Thymus (tissue), 11 donors: ENCODE results near the gene DNAH14. TPM values are rescaled to one million over a fixed set of nuclear protein-coding genes. Genes with fewer than 3 reads are reported as not detected.

Experiments used
- DNase-seq, 9 donors: peaks; one replicate each; pipeline ENCODE4 v3.0.0-alpha.2; 2013; ENCODE audit warnings: low spot score in 9 of 9, low read depth in 6 of 9, missing footprints in 1 of 9
- H3K27ac ChIP-seq, 2 donors: one replicate each; pipeline ENCODE4 v1.5.1; 2013; ENCODE audit warnings: control low read depth in 1 of 2, low read depth in 1 of 2, low read length in 1 of 2, mild to moderate bottlenecking in 1 of 2, moderate library complexity in 1 of 2
- H3K27me3 ChIP-seq, 2 donors: one replicate each; pipeline ENCODE4 v1.5.1; 2013; ENCODE audit warnings: low read length in 1 of 2; ENCODE audit not compliant: control insufficient read depth in 2 of 2, insufficient read depth in 1 of 2
- H3K36me3 ChIP-seq, 2 donors: one replicate each; pipeline ENCODE4 v1.5.1; 2013; ENCODE audit warnings: low read length in 1 of 2, mild to moderate bottlenecking in 1 of 2, moderate library complexity in 1 of 2; ENCODE audit not compliant: control insufficient read depth in 2 of 2, insufficient read depth in 2 of 2
- H3K4me1 ChIP-seq, 2 donors: one replicate each; pipeline ENCODE4 v1.5.1; 2013; ENCODE audit warnings: low read length in 2 of 2; ENCODE audit not compliant: control insufficient read depth in 2 of 2, insufficient read depth in 2 of 2
- H3K4me3 ChIP-seq, 2 donors: one replicate each; pipeline ENCODE4 v1.5.1; 2013; ENCODE audit warnings: low read length in 2 of 2, control low read depth in 1 of 2, mild to moderate bottlenecking in 1 of 2
- H3K9me3 ChIP-seq, 2 donors: one replicate each; pipeline ENCODE4 v1.5.1; 2013; ENCODE audit warnings: low read length in 1 of 2, mild to moderate bottlenecking in 1 of 2; ENCODE audit not compliant: control insufficient read depth in 2 of 2, insufficient read depth in 1 of 2
- WGBS: extraction: QIAGEN DNeasy Blood & Tissue Kit; methylation state at CpG from one replicate; pipeline ENCODE4 v1.1.7; 2013; 5-methylcytosine and 5-hydroxymethylcytosine counted together
- polyA plus RNA-seq: library from polyadenylated mRNA; stranded (reverse); fragments of 200-250 nt; gene quantifications from one replicate; pipeline ENCODE4 v1.2.3, GENCODE V29; 2013
- total RNA-seq: library from RNA; stranded (reverse); fragments of 120-200 nt; gene quantifications from one replicate; pipeline ENCODE4 v1.2.4, GENCODE V29; 2013
- donor health status: healthy.

The DNAH14 gene
- total and polyA plus RNA-seq, 2 donors = 5.0 to 31.9 TPM

DNA sequence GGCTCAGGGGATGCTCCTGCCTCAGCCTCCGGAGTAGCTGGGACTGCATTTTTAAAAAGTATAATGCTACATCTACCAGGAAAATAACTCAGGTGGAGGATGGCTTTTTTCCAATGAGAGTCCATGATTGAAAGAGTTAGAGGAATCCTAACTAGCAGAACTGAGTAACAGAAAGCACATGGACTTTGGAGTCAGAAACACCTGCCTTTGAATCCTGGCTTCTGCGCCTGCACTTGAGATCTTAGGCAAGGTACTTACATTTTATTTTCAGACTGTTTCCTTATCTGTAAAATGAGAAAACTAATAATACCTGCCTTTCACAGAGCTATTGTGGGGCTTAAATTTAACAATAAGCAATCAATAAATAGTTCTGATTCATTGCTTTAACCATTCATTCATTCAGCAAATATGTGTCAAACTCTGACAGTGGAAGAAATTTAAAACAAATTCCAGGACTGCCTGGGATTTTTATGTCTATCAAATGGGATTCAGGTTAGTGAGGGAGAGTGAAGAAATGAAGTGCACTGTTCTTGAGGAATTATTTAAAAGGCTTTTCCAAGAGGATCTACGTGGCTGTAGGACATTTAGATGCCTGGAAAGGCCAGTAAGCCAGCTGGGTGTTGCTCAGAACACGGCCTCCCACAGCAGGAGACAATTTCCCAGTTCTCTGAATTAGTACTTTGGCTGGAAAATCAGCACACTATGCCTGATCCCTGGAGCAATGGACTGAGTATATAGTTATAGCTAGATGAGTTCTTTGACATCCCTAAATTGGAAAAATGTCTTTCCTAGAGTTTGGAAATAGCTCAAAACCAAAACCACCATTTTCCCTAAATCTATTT is 511.1 kb downstream of the DNAH14 start:
- WGBS = 93% methylated on average over 4 of the region's 4 CpGs
- DNase-seq = peak in 1 of 9 donors; percentile 44
- H3K4me1 ChIP-seq = peaks cover 52 to 75% of the 10 kb centered on the region in 2 donors
- H3K27ac ChIP-seq = peak overlapping the region in 1 of 2 donors; percentile 98
- no peaks in the 10 kb centered on the region for H3K27me3 ChIP-seq
- no peaks in the 10 kb centered on the region for H3K36me3 ChIP-seq
- no peak overlapping the region for H3K4me3 ChIP-seq
- peaks cover 0 to 7% of the 10 kb centered on the region in 2 donors for H3K9me3 ChIP-seq

DNA sequence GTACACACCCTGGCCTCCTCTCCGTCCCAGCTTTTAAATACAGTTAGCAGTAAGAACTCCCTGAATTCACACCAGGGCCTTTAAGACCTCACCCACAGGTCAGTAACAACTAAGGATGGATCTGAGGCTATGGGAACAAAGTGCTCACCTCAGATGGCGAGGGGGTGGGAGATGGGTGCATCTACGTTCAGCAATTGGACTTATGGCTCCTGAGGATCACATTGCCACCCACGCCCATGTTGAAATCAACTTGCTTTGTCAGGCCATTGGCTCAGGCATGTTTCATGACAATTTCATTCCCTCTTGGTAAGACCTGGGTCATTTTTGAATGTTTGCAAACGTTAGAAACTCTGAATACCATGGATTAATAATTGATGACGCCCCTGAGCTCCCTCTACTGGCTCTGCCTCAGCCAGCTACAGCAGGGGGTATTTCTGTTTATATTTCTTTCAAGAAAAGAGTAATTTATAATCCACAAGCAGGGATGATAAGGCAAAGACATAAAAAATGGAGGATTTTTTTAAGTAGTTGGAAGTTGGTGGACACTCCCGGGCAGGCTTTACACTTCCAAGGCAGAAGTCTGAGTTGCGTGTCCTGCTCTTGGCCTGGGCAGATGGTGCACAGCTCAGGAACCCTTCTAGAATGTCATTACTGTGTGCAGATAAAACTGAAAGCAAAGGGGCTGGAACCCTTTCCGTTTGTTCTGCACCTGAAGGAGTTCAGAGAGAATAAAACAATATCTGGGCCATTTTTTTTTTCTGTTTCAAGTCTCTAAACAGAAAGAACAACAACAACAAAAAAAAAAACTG is 512.0 kb downstream of the DNAH14 start:
- 62% methylated on average over 9 of the region's 9 CpGs for WGBS
- H3K4me1 ChIP-seq = peaks cover 53 to 75% of the 10 kb centered on the region in 2 donors
- H3K27ac ChIP-seq = peak overlapping the region; percentile 89 to 98
- no peaks in the 10 kb centered on the region for H3K36me3 ChIP-seq
- no peaks in the 10 kb centered on the region for H3K27me3 ChIP-seq
- H3K9me3 ChIP-seq = peaks cover 0 to 11% of the 10 kb centered on the region in 2 donors
- peak in 3 of 9 donors; percentile 45 to 81 (median 54) for DNase-seq
- no peak overlapping the region for H3K4me3 ChIP-seq

DNA sequence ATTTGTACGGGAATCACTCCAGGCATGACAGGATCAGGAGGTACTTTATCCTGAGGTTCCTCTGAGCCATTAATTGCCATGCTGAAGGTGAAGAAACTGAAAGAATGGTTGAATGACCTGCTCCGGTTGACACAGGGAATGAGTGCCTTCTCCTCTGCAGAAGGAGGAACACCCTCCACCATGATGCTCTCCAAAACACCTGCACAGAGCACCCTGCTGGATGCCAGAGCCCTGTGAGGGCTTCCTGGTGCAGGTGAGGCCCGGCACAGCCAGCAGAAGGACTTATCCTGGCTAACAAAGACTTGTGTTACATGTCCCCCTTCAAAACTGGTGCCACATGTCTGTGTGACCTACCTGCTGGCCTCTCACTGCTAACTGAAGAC is 512.6 kb downstream of the DNAH14 start:
- WGBS = 35% methylated on average over 3 of the region's 3 CpGs
- peaks cover 0 to 11% of the 10 kb centered on the region in 2 donors for H3K9me3 ChIP-seq
- no peaks in the 10 kb centered on the region for H3K27me3 ChIP-seq
- peak in 2 of 9 donors; percentile 51 to 75 for DNase-seq
- peak overlapping the region; percentile 89 to 98 for H3K27ac ChIP-seq
- no peaks in the 10 kb centered on the region for H3K36me3 ChIP-seq
- peaks cover 55 to 78% of the 10 kb centered on the region in 2 donors for H3K4me1 ChIP-seq
- no peak overlapping the region for H3K4me3 ChIP-seq

DNA sequence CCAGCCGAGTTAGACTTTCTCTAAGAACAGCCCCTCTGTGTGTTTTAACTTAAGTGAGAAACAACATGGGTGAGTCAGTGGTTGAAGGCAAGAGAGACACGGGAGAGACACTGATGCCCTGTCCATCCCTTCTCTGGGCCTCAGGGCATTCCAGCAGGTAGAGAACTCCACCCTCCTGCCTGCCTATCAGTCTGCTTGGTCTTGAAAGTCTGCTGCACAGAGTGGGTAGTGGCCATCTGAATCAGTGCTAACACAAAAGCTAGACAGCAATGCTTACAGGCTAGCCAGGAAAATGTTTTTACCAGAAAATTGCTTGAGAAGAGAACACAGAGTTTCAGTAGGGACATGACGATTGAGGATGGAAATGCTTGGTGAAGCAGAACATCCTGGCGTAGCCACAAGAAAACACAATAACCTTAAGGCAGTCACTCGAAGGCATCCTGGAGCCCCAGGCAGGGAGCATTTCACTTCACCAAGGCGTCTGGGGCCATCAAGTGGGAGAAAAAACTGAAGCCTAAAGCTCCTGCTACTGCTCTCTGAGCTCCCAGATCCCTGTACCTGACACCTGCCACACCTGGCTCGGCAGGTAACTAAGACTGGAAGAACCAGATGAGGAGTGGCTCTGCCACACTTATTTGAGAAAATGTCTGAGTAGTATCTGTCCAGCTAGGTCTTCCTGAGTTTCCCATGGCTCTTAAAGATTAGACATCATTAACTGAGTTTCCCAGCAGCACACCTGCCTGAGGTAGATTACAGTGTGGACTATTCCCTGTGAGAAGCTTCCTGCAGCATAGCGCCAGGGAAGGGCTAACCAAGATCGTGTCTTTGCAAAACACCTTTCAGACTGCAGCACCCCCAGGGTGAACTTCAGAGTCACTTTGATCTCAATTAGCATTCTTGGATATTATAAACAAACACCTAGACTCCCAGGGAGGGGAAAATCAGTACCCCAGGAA is 516.4 kb downstream of the DNAH14 start:
- DNase-seq = peak in 1 of 9 donors; percentile 66
- Histone ChIP-seq H3K4me3 (no peak overlapping the region), H3K27ac (peak overlapping the region; percentile 97 to 98), H3K36me3 (no peaks in the 10 kb centered on the region), H3K27me3 (no peaks in the 10 kb centered on the region), H3K9me3 (peaks cover 0 to 15% of the 10 kb centered on the region in 2 donors), H3K4me1 (peaks cover 49 to 83% of the 10 kb centered on the region in 2 donors)
- WGBS = 53% methylated on average over 9 of the region's 9 CpGs

DNA sequence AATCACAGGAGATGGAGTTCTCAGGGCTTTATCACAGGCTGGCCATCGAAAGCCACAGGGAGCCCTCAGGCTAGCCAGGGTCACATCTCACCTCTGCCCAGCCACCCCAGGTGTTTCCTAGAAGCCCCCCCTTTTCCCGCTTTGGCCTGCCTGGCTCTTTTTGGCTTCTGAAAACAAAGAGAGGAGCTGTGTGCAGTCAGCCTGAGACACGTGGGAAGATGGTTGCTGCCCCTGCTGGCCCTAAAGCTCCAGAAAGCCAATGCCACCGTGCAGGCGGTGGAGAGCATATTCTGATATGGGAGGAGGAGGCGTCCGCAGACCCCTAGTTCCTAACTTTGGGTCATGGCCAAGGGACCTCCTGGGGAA is 517.1 kb downstream of the DNAH14 start:
- H3K27ac ChIP-seq = peak overlapping the region; percentile 25 to 98
- DNase-seq = no peak
- H3K4me1 ChIP-seq = peaks cover 42 to 78% of the 10 kb centered on the region in 2 donors
- no peaks in the 10 kb centered on the region for H3K36me3 ChIP-seq
- WGBS = 63% methylated on average over 7 of the region's 7 CpGs
- H3K4me3 ChIP-seq = no peak overlapping the region
- peaks cover 0 to 15% of the 10 kb centered on the region in 2 donors for H3K9me3 ChIP-seq
- H3K27me3 ChIP-seq = no peaks in the 10 kb centered on the region

DNA sequence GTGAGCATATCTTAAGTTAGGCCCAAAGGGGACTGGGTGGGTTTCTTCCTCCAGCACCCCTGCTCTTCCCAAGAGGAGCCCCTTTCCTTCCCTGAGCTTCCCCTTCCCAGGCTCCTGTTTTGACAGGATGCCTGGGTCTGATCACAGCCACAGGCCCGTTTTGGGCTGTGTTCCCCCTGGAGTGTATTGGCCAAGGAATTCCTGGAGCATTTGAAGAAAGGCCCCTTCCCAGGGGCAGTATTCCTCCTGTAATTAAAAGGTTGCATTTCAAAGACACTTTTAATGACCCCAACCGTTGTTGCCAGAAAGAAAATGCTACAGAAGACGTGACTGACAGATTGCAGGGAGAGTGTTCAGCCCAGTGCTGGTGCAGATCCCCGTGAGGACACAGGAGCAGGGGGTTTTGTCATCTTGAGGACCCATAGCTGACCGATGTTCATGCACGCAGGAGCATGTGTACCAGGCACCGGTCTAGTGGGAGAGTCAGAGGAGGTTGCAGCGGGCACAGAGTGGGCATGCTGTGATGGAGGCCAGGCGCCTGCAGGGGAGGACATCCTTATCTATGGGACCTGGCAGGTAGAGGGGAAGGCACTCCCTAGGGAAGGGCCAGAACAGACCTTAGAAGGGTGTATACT is 517.6 kb downstream of the DNAH14 start:
- 84% methylated on average over 9 of the region's 9 CpGs for WGBS
- no peak for DNase-seq

DNA sequence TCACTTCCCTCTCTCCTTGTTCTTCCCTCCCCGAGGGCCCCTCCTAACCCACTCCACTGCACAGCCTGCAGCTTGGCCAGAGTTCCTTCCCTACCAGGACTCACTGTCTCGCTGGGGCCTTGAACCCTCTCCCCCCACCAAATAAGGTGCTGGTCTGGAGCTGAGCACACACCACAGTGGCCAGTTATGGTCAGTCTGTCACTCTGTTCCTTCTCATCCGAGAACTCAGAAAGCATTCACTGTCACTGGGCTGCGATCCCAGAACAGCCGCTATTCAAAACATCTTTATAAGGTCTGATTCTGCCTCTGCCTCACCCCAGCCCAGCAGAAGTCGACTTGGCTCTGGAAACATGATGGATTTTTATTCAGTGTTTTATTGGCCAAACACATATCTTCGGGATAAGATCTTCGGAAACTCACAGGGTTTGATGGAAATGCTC is 518.2 kb downstream of the DNAH14 start:
- DNase-seq = no peak
- Histone ChIP-seq H3K9me3 (peaks cover 0 to 15% of the 10 kb centered on the region in 2 donors), H3K27me3 (no peaks in the 10 kb centered on the region), H3K36me3 (no peaks in the 10 kb centered on the region), H3K4me1 (peaks cover 33 to 70% of the 10 kb centered on the region in 2 donors), H3K4me3 (no peak overlapping the region), H3K27ac (no peak overlapping the region)
- WGBS = 88% methylated on average over 8 of the region's 8 CpGs

More for the DNA sequence above, 517.6 kb downstream of the DNAH14 start:
- Histone ChIP-seq H3K36me3 (no peaks in the 10 kb centered on the region), H3K9me3 (peaks cover 0 to 15% of the 10 kb centered on the region in 2 donors), H3K27ac (no peak overlapping the region), H3K27me3 (no peaks in the 10 kb centered on the region), H3K4me3 (no peak overlapping the region), H3K4me1 (peaks cover 37 to 74% of the 10 kb centered on the region in 2 donors)

DNA sequence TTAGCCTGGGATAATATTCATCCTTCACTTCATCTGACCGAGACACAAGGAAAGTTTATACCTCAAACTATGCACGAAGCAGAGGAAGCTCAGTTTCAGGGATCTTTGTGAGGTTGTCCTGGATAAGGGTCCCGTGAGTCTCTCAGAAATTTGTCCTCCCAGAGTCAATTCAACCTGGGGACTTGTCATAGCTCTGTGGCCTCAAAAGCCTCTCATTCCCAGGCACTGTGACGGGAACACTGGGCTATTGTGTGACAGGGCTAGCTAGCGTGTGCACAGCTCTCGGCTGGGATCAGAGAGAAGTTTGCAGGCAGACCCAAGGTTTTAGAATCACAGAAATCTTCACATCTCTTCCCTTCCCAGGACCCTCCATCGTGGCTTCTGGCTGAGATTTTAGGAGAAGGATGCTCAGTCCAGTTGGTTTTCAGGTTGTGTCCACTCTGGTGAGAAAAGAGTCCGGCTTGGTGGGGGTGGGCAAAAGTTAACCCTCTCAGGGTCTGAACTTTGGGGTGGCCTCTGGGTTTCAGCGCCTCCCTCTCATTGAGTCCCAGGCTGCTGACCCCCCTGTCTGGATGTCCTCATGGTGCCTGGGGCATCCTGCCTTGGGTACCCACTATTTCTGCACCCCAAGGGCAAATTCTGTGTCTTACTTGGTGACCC is 518.8 kb downstream of the DNAH14 start:
- no peak for DNase-seq
- H3K4me3 ChIP-seq = no peak overlapping the region
- no peaks in the 10 kb centered on the region for H3K36me3 ChIP-seq
- peaks cover 28 to 64% of the 10 kb centered on the region in 2 donors for H3K4me1 ChIP-seq
- WGBS = 94% methylated on average over 9 of the region's 9 CpGs
- no peak overlapping the region for H3K27ac ChIP-seq
- H3K27me3 ChIP-seq = no peaks in the 10 kb centered on the region
- peaks cover 0 to 15% of the 10 kb centered on the region in 2 donors for H3K9me3 ChIP-seq
